ENCODE results near the gene MEF2D. TPM values are rescaled to one million over a fixed set of nuclear protein-coding genes. Genes with fewer than 3 reads are reported as not detected.

MEF2D gene
- total RNA-seq, 2 donors from 2014 or later: 77.5 to 102 TPM

DNA sequence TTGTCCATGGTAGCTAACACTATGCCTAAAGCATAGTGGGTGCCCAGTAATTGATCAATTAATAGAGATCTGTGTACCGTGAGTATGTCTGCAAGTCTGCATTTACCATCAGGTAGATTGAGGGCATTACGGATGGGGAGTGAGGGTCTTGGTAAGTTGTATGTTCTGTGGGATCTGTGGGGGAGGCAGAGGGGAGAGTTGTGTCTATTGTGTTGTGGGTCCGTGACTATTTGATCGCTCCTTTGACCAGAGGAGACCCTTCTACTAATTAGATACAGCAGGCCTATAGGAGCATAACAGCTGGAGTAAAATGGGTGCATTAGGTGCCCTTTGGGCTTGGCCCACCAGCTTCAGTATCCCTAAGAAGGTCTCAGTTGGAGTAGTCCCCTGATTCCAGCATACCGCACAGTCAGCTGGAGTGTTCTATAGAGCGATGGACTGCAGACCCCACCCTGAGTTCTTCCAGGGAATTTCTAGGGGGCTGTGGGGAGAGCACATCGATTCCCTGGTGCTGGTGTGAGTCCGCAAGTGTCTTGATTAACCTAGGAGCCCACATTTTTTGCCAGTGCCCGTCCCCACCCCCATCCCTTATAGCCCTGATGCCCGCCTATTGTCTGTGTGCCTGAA is 75.7 kb downstream of the MEF2D start:
- intact Hi-C loops (cut with DNase I): no loop called here
- no peak for DNase-seq (ENCODE audit: low spot score)

GRCh38 chr1:156423422-156424352 is 76.9 kb downstream of the MEF2D start:
- no peak for DNase-seq (ENCODE audit: low spot score)
- intact Hi-C loops (cut with DNase I): no loop called here

- DNase-seq (ENCODE audit: low spot score): no peak
- intact Hi-C loops (cut with DNase I): loop anchor here in 1 of 2 donors (1.0 kb wide), 1 partner anchor 36 kb away; no protein-coding TSS in a partner anchor
Measured at GRCh38 chr1:156422602-156423091, 77.9 kb downstream of the MEF2D start.

- DNase-seq (ENCODE audit: low spot score): no peak
- intact Hi-C loops (cut with DNase I): loop anchor here in 1 of 2 donors (1.0 kb wide), 1 partner anchor 36 kb away; no protein-coding TSS in a partner anchor
Measured at GRCh38 chr1:156421939-156422601, 78.5 kb downstream of the MEF2D start.

DNA sequence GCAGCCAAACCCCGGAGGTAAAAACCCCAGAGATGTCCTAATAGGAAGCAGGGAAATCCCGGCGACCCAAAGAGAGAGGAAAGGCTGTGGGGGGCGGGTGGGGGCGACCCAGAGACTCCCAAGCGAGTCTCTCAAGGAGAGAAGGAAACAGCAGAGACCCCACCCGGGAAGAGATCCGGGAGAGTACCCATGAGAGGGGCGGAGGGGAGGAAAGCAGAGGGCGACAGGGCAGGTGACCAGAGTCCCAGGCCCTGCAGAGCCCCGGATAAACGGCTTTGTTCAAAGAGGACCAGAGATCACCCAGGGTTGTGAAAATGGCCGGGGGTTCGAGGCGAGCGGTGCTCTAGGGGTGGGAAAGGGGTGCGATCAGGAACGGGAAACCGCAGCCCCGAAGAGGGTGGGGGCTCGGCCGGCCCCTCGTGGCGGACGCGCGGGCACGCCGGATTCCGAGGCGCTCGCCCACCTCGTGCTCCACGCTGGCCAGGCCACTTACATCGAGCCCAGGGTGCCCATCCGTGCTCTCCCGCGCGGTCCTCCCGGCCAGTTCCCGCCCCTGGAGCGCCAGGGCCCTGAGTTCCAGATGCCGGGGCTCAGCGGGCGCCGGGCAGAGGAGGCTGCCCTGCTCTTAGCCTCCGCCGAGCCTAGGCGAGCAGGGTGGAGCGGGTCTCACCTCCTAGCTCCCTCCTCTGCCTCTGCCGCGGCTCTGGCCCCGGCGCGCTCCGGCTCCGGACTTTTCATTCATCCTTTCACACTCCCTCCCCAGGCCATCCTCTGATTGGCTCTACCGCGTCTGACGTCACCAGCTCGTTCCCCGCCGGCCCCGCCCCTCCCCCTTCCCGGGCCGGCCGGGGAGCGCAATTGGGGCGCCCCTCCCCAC is 79.3 kb downstream of the MEF2D start:
- intact Hi-C loops (cut with DNase I): no loop called here
- peak; percentile 93 for DNase-seq (ENCODE audit: low spot score)

GRCh38 chr1:156420205-156421061 is 80.1 kb downstream of the MEF2D start:
- intact Hi-C loops (cut with DNase I): no loop called here
- DNase-seq (ENCODE audit: low spot score): peak; percentile 77

- intact Hi-C loops (cut with DNase I): no loop called here
- DNase-seq (ENCODE audit: low spot score): no peak
Measured at GRCh38 chr1:156419854-156420204, 80.7 kb downstream of the MEF2D start.

- intact Hi-C loops (cut with DNase I): no loop called here
- DNase-seq (ENCODE audit: low spot score): no peak
Measured at GRCh38 chr1:156418416-156419070, 82.0 kb downstream of the MEF2D start.

DNA sequence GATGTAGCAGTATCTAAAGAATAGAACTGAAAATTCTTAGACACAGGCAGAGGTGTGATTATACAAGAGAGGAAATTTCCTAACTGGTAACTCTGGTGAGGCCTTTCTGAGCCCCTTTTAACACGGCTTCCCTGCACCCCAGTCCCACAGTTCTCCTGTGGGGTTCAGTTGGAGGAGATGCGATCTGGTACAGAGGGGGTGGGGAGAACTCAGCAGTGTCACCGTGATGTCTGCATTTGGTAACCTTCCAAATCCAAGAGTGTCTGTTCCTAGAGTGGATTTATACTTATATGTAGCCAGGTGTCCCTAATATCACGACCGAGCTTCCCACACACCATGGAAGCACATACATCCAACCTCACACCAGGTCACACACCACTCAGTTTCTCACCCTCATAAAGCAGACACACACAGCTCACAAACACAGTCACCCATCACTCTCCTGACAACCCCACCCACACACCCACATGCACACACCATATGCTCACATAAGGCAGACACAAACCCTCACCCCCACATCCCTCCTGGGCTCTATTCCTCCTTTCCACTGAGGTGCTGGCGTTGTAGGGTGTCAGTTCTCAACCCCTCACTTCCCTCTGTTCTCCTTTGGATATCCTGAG is 83.1 kb downstream of the MEF2D start:
- intact Hi-C loops (cut with DNase I): no loop called here

DNA sequence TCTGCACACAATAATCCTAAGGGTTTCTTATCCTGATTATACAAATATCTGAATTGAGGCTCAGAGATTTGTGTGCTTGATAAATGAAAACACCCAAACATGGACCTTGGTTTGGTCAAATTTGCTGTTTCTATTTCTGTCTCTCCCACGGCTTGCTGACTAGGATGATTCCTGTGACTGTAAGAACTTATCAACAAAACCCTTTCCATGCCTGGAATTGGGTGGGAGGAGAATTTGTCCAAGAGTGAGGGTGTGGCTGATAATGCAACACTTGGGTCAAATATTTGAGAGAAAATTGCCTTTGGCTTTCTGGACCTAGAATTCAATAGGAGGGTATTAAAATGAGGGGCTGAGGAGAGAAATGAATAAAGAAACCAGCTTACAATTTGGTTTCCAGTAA is 83.6 kb downstream of the MEF2D start:
- no peak for DNase-seq (ENCODE audit: low spot score)
- intact Hi-C loops (cut with DNase I): no loop called here

More for the DNA sequence above, 83.1 kb downstream of the MEF2D start:
- DNase-seq (ENCODE audit: low spot score): no peak

DNA sequence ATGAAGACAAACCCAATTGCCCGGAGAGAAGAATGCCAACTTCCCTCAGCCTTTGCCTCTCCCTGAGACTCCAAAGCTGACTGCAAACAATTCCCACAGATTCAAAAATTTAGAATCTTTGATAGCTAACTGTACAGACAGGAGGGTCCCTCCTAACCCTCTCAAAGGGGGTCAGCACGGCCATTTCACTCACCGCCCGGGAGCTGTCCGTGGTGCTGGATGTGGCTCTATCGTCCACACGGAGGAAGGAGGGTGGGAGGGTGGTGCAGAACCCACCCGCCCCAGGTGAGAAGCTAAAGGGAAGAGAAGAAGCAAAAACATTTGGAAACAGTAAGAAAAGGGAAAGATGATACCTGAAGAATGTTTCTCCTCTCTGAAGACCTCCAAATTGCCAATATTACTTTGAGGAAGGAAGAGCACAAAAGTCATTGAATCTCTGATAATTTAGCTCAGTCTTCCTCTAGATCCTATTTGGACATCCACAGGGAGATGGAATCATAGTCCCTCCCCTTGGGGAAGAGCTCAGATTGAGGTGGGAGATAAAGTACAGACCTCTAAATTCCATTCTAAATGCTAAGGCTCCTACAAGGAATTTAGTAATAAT is 86.0 kb downstream of the MEF2D start:
- intact Hi-C loops (cut with DNase I): no loop called here
- no peak for DNase-seq (ENCODE audit: low spot score)

Small RNA genes within 50 kb of the gene (microRNA-seq; reads per million reads assigned to microRNA genes)
- gene MIR9-1 (ENCODE audit: borderline microRNAs expressed in 2 of 2): 0 reads per million in 2 donors

Other genes with a start within 250 kb of the MEF2D start
- 10 to 100 TPM; 44.0 to 50.9 TPM for gene SMG5, start 217.9 kb downstream of the MEF2D start, total RNA-seq
- 1 to 10 TPM; 1.6 to 2.7 TPM for gene TMEM79, start 216.4 kb downstream of the MEF2D start, total RNA-seq
- gene GLMP, start 205.1 kb downstream of the MEF2D start, total RNA-seq: 10 to 100 TPM; 34.2 to 51.5 TPM
- gene VHLL, start 201.5 kb downstream of the MEF2D start, total RNA-seq: not detected
- 100 to 1,000 TPM; 124 to 133 TPM for gene CCT3, start 162.5 kb downstream of the MEF2D start, total RNA-seq
- gene TSACC, start 162.2 kb downstream of the MEF2D start, total RNA-seq: not detected
- not detected for gene RHBG, start 131.6 kb downstream of the MEF2D start, total RNA-seq
- under 1 TPM; 0.43 to 0.79 TPM for gene IQGAP3, start 71.8 kb upstream of the MEF2D start, total RNA-seq
- not detected for gene TTC24, start 78.9 kb upstream of the MEF2D start, total RNA-seq
- 10 to 100 TPM; 62.5 to 82.1 TPM for gene NAXE, start 91.0 kb upstream of the MEF2D start, total RNA-seq
- gene GPATCH4, start 100.7 kb upstream of the MEF2D start, total RNA-seq: 10 to 100 TPM; 28.3 to 37.7 TPM
- 1 to 10 TPM; 4.4 to 8.7 TPM for gene HAPLN2, start 118.6 kb upstream of the MEF2D start, total RNA-seq
- gene BCAN, start 141.3 kb upstream of the MEF2D start, total RNA-seq: under 1 TPM; 0.29 to 0.60 TPM
- gene NES, start 176.6 kb upstream of the MEF2D start, total RNA-seq: 100 to 1,000 TPM in 1 of 2 donors, 10 to 100 TPM in 1; 100.0 to 142 TPM
- 10 to 100 TPM in 1 of 2 donors, 1 to 10 TPM in 1; 9.2 to 20.9 TPM for gene CRABP2, start 204.8 kb upstream of the MEF2D start, total RNA-seq
- gene METTL25B, start 227.7 kb upstream of the MEF2D start, total RNA-seq: 10 to 100 TPM; 19.6 to 21.6 TPM
- gene ISG20L2, start 228.0 kb upstream of the MEF2D start, total RNA-seq: 10 to 100 TPM; 17.3 to 20.3 TPM
- 10 to 100 TPM; 60.5 to 63.7 TPM for gene MRPL24, start 240.3 kb upstream of the MEF2D start, total RNA-seq

All from posterior vena cava (tissue), 2 donors.